HG03520 (cell line): ENCODE measurements around the gene DUSP16.
"Not testable (repeated sequence)": the region's sequence is repeated elsewhere in the genome, so short reads cannot be mapped to it uniquely, and the experiment has no call there.

ENCODE experiments used
- ATAC-seq: cut with Tn5 transposase; IDR thresholded peaks from one replicate; pipeline ENCODE4 v1.9.1; 2021; ENCODE audit warnings: mild to moderate bottlenecking, moderate library complexity; ENCODE audit not compliant: unreplicated experiment

DUSP16 gene

DNA sequence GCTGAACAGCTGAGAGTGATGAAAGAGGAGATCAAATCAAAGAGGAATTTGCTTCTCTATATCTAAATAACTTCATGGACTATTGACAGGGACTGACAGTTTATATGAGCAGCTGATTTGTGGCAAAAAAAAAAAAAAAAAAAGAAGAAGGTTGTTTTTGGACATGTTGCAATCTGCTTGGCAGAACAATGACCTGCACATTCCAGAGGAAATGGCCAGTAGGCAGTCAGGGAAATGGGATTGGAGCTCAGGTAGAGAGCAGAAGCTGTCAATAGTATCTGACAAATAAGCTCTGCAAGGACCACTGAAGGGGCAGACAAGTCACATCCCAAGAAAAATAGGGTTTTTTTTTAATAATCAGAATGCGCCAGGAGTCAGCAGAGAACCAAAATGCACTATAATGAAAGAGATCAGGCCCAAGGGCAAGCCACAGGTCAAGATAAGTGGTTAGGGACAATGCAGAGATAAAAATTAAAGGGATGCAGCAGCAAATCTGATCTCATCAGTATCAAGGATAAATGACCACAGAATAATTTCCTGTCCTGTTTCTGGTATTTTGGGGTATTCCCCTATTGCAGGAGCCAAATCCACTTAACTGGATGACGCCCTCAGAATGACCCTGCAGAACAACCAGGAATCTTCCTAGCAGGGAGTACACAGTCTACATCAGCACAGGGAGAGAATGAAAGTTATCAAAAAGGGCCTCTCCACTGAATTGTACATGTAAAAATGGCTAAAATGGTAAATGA lies 22.6 kb upstream of the DUSP16 start:
- no peak for ATAC-seq

DNA sequence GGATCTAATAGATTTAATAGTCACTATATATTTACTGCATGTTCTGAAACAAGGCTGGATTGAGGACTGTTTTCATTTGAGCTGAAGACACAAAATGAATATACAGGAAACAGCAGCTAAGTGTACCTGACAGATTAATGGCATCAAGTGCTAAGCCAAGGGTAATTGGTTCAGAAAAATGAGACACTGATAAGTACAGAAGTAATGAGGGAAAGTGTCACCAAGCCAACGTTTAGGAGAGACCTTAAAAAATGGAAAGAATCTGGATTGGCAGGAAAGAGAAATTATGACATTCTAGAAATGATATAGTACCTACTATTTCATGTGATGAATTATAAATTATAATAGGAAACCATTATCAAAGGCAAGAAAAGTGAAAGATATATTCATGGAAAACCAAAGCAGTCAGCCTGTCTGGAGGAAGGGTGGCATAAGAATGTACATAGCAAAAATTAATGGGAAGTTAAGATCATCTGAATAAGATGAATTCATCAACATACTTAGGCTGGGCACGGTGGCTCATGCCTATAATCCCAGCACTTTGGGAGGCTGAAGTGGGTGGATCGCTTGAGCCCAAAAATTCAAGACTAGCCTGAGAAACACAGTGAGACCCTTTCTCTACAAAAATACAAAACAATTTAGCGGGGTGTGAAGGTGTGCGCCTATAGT lies 21.0 kb upstream of the DUSP16 start:
- no peak for ATAC-seq

DNA sequence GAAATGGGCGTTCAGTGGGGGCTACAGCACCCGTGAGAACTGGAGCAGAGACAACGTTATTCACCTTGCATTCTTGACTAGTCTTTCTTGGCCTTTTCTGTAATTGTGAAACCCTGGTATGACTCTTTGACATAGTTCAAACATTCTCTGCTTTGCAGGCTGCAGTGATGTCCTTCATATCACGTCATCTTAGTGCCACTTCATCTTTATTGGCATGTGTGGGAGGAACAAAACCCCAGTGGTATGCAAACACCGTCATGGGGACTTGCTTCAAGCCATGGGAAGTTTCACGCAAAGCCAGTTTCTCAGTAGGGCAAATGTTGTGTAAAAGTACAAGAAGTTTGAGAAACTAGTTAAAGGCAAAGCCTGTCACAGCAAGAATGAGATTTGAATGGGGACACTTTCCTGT lies 20.2 kb upstream of the DUSP16 start:
- ATAC-seq, result peak; percentile 86

DNA sequence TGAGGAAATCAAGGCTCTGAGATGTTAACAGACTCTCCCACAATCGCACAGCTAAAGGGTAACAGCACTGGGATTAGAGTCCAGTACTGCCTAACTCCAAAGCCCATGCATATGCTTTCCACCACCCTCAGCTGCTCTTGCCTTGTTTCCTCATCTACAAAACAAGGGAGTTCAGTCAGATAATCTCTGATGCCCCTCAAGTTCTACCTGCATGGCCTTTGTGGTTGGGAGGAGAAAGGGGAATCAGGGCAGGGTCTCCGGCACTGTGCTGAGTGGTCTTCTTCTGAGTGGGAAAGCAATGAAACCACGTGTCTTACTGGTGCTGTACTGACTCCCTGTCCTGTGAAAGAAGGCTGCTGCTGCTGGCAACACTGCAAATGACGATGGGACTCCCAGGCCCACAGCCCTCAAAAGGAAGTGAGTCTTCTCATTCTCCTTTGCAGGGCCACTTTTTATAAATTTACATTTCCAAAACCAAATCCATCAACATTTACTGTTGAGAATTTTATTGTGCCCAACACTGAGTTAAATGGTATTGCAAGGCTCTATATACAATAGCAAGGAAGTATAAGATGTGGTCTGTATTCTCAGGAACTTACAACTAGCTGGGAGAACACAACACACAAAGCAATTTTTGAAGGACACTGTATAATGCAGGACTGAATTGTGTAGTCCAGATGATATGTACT lies 19.7 kb upstream of the DUSP16 start:
- ATAC-seq, result no peak

DNA sequence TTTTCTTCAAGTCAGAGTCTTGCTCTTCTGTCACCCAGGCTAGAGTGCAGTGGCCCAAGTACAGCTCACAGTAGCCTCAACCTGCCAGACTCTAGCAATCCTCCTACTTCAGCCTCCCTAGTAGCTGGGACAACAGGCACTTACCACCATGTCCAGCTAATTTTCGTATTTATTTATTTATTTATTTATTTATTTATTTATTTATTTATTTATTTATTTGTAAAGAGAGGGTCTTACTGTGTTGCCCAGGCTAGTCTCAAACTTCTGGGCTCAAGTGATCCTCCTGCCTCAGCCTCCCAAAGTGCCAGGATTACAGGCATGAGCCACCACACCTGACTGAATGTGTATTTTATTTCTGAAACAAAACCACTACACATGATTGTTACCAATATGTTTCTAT lies 18.1 kb upstream of the DUSP16 start:
- ATAC-seq, result not testable (repeated sequence)

DNA sequence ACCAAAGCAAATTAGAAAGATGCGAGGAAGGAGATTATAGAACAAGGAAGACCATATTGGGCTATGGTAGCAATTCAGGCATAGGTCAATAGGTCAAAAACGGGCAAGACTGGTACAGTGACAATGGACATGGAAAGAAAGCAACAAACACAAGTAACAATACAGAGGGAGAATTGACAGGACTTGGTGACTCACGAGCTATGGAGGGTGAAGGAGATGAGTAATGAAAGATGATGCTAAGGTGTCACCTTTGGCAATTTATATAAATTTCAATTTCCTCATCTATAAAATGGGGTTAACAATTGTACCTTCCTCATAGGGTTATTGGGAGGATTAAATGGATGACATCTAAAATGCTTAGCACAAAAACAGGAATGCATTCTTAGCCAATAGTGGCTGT lies 15.1 kb upstream of the DUSP16 start:
- no peak for ATAC-seq

DNA sequence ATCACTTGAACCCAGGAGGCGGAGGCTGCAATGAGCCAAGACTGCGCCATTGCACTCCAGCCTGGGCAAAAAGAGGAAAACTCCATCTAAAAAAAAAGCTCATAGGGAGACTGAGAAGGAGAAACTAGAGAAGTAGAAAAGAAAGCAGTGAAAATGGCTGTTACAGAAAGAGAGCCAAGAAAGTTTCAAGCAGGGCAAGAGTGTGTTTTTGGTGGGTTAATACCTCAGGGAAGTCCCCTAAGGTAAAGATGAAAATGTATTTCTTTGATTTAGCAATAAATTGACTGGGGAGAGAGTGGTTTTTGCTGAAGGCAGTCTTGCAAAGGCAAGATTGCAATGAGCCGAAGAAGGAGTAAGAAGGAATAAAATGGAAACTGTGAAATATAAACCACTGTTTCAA lies 10.0 kb upstream of the DUSP16 start:
- ATAC-seq, result no peak

DNA sequence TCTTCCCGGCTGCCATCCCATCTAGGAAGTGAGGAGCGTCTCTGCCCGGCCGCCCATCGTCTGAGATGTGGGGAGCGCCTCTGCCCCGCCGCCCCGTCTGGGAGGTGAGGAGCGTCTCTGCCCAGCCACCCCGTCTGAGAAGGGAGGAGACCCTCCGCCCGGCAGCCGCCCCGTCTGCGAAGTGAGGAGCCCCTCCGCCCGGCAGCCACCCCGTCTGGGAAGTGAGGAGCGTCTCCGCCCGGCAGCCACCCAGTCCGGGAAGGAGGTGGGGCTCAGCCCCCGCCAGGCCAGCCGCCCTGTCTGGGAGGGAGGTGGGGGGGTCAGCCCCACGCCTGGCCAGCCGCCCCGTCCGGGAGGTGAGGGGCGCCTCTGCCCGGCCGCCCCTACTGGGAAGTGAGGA lies 3.3 kb upstream of the DUSP16 start:
- not testable (repeated sequence) for ATAC-seq

DNA sequence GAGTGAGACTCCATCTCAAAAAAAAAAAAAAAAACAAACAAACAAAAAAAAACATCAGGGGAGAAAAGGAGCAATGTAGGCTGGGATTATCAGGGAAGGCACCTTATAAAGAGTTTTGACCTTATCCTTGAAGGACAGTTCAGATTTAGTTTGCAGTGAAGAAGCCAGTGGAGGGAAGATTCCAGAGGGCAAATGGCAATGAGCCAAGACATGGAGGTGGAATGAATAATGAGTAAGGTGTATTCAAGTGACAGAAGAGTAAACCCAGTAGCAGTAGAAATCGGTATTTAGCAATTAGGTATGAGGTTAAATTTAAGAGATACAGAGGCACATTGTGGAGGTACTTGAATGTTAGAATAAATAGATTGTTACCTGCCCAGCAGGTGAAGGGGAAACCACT lies 2.2 kb upstream of the DUSP16 start:
- no peak for ATAC-seq

DNA sequence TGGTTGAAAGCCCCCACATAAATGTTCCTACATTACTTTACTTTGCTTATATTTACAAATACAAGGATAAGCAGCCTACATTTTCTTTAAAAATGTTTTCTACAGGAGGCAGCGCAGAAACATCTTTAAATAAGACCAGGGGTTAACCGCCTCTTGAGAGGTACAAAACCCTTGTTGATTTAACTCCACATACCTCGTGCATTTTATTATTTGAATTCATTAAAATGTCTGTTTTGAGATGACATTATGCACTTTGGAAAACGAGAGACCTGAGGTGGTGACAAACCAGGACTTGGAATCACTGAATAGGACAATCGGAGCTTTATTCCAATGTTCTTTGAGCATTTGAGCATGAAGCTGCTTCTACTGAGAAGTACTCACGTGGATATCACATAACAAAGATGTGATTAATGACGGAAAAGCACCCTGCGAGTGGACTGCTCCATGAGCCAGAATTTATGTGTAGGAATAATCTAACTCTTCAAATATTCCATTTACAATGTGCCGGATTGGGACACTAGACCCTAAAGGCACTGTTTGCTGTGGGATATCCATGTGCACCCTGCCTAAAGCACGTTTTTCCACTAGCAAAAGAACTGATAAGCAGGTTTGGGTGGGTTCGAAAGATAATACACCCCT lies 746 bp upstream of the DUSP16 start:
- ATAC-seq, result no peak

DNA sequence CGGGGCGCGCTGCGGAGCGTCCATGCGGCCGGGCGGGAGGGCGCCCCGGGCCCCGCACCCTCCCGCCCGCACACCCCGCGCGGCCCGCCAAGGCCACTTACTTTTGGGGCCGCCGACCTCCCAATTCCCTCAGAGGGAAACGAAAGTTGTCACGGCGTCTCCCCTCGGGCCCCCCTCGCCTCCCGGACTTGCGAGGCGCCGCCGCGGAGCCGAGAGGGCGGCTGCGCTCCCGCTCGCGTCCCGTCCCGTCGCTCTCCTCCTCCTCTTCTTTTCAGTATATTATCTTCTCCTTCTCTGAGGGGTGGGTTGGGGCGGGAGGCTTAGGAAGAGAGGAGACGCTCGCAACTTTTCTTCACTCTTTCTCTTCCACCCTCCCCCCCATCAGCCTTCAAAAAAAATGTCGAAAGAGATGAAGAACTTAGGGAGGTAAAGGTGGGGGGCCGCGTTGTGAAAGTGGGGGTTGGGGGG lies 613 bp downstream of the DUSP16 start:
- ATAC-seq, result no peak

DNA sequence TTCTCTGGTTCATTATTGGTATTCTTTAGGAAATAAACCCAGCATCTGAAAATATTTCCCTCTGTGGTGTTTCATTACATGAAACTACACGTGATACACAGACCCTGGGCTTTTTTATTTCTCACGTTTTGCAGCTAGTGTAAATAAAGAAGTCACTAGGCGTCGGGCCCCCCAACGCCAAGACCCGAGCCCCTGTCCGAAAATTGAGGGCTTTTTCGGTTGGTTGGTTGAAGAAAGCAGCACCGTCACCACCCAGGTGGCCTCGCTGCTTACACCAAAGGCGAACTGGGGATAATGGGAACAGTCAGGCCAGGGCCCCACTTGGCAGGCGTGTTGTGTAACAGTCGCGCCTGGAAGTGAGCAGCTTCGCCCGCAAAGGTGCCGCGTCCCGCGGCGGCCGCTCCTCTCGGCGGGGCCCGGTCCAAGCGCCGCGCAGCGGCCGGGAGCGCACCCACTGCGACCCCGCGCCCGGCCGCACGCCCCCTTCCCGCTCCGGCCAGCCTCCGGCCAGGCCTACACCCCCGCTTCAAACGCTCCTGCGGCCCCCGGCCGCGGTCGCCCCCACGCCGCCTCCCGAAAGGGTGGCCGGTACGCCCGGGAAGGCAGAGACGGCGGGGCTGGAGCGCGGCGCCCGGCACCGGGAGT lies 1.2 kb downstream of the DUSP16 start:
- ATAC-seq, result no peak

DNA sequence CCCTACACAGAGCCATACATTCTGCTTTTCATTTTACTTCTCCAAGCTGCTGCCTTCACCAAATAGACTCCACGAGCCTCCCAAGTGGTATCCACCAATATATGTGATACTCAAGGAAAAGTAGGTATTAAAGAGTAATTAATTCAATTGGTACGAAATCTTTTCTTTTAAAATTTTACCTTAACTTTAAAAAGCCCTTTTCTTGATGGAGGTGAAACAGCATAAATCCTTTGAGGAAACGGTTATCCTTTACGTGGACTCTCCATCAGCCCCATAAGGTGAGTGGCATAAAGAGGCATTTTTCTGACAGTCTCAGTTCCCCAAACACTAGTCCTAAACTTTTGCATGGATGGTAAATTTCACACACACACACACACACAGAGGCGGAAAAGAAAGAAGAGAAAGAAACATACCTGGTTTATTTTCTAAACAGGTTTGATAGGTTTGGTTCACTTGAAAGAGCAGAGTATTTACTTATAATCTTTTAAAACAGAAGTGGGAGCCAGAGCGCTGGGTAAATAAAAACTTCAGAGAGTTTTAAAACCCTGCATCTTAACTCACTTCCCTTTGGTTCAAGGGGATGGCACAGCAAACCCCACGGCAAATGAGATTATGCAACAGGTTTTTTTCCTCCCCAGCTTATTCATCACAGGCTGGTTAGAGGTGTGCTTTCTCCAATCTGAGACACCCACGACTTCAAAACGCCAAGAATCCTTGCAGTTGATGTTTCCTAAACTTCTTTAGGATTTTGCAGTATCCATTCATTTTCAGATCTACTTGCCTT lies 1.9 kb downstream of the DUSP16 start:
- no peak for ATAC-seq

DNA sequence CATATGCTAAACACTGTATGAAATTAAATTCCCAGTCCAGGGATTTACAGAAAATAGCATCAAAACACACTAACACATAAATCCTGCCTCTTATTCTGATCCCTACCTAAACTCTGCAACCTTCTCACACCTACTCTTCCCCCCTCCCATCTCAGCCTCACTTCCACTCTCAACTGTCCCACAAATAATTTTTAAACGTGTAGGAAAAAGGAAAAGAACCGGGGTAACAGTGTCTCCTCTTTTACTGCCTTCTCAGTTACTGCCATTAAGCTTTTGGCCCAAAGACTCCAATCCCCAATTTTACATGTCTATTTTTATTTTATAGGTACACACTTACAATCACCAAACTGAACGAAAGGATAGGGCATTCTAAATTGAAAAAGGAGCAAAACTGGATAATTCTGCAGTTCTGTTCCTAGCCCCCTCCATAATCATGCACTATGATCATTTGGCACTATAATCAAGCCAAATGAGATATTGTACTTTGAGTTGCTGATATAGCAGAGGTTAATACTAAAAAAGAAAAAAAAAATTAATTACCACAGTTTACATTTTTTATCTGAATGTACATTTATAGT lies 2.9 kb downstream of the DUSP16 start:
- no peak for ATAC-seq

DNA sequence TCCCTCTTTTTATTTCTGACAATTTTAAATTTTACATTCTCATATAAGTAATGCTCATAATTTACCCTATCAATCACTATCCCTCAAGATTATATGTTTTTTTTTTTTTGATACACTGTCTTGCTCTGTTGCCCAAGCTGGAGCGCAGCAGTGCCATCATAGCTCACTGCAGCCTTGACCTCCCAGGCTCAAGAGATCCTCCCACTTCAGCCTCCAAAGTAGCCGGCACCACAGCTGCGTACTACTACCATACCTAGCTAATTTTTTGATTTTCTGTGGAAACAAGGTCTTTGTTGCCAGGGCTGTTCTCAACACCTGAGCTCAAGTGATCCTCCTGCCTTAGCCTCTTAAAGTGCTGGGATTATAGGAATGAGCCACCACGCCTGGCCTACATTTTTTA lies 4.4 kb downstream of the DUSP16 start:
- ATAC-seq, result no peak

DNA sequence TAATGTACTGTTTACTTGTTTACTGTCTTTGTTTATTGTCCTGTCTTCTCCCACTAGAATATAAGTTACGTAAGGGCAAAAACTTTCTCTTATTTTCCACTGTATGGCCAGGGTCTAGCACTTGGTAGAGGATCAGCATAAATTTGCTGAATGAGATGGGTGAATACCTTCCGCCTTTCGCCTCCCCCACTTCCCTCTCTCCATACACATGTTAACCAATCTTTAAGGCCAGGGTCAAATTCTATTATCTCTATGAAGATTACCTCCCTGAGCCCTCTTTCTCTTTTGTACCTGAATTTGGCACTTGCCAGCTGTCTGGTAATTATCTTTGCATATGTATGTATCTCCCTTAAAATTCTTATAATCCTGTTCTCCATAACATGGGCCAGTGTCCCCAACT lies 4.9 kb downstream of the DUSP16 start:
- no peak for ATAC-seq

DNA sequence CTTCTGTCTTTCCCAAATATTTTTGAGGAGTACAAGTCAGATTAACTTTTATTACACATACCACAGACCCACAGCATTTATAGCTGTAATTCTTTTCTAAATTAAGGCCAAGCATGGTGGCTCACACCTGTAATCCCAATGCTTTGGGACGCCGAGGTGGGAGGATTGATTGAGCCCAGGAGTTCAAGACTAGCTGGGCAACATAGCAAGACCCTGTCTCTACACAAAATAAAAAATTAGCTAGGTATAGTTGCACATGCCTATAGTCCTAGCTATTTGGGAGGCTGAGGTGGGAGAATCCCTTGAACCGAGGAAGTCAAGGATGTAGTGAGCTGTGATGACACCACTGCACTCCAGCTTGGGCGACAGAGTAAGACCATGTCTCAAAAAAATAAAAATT lies 7.0 kb downstream of the DUSP16 start:
- no peak for ATAC-seq

DNA sequence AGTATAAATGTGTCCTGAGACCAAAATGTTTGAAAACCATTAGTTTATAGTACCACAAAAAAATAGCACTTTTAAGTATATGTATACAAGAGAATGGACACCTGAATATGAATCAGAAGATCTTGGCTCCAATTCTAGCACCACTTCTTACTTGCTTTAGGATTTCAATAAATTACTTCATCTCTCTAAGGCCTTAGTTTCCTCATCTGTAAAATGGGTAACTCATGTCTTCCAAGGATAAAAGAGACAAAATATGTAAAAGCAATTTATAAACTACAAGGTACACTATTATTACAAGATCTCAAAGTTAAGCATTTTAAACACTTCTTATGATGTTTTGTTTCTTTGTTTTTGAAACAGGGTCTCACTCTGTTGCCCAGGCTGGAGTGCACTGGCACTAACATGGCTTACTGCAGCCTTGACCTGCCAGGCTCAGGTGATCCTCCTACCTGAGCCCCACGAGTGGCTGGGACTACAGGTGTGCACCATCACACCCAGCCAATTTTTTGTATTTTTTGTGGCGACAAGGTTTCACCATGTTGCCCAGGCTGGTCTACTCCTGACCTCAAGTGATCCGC lies 9.4 kb downstream of the DUSP16 start:
- no peak for ATAC-seq

DNA sequence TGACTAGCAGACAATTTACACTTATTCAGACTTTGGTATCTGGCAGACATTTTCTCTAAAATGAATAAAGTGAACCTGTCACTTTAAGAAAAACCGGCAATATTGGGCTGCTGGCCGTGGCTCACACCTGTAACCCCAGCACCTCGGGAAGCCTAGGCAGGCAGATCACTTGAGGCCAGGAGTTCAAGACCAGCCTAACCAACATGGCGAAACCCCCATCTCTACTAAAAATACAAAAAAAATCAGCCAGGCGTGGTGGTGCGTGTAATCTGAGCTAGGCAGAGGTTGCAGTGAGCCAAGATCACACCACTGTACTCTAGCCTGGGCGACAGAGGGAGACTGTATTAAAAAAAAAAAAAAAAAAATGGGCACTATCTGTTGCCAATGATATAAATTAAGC lies 11.5 kb downstream of the DUSP16 start:
- no peak for ATAC-seq

DNA sequence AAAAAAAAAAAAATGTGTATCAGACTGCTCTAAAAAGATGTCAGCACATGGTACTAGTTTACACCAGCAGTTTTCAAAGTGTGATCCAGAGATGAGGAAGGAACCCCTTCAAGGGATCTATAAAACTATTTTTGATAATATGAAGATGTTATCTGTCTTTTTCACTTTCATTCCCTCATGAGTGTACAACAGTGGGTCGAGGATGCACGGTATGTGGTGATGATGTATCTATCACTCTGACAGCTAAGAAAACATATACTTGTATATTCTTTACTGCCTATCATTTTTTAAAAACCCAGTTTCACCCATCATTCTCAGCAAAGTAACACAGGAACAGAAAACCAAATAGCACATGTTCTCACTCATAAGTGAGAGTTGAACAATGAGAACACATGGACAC lies 12.4 kb downstream of the DUSP16 start:
- no peak for ATAC-seq
